ENCODE measurements around the gene KRTAP23-1.

Gene KRTAP23-1

DNA sequence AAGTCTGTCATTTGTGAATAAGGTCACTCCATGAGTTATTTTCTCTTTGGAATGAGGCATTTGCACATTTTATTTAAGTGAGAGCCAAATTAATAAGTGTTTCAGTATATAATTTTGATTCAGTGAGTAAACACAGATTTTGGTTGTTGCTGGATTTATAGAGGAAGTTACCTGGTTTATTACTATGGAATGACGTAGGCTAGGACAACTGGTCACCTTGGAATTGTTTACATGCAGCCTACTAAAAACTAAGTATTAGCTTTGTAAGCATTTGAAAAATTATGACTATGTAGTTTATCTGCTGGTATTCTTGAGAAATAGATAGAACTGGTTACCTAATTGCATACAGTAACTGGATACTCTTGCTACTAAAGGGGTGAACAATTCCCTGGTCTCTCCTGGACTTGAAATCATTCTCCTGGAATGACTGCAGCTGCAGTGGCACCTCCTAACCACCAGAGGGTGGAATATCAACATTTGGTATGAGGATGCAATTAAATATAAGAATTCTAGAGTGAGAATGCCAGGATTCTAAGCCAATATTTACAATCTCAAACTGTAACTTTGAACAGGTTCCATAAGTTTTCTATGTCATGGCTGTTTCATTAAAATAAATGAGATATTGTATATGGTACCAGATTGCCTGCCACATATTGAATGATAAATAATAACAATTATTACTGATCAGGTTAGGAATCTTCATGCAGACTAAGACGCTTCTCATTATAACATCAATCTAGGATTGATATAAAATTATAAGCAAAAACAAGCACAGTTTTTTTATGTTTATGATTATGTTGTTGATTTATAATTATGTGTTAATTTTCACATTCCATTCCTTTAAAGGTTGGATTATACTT, 7.5 kb downstream of the KRTAP23-1 start:
- Histone ChIP-seq H3K4me3 (ENCODE audit: low read depth, low read length) (no peak overlapping the region), H3K36me3 (ENCODE audit: control insufficient read depth, insufficient read depth, low read length) (no peaks in the 10 kb centered on the region), H3K27ac (ENCODE audit: low read depth, low read length) (no peak overlapping the region), H3K9ac (ENCODE audit: low read depth, low read length) (no peak overlapping the region), H3K4me1 (ENCODE audit: control insufficient read depth, insufficient read depth, low read length) (no peaks in the 10 kb centered on the region), H3K27me3 (ENCODE audit: control insufficient read depth, insufficient read depth, low read length) (no peaks in the 10 kb centered on the region), H3K9me3 (ENCODE audit: control insufficient read depth, insufficient read depth, low read length) (no peaks in the 10 kb centered on the region)

- H3K27ac ChIP-seq (ENCODE audit: low read depth, low read length), result no peak overlapping the region
Observed at GRCh38 chr21:30338717-30339116, 9.7 kb downstream of the KRTAP23-1 start.

DNA sequence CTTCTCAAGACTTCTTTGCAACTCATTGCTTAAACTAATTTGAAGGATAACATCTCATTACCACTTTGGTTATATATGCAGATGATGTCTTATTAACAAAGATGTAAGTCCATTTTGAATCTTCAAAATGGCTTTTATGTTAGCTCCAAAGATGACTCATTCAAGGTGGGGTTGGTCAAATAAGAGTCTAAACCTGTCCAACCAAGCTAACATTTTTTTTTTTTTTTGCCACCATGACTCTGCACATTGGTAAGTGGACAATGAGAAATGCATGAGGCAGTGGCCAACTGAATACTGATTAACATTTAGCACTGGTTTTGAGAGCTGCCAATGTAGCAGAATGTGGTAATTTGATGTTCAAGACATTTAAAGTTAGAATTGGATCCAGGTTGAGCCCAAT, 10.6 kb downstream of the KRTAP23-1 start:
- no peaks in the 10 kb centered on the region for H3K27me3 ChIP-seq (ENCODE audit: control insufficient read depth, insufficient read depth, low read length)
- H3K4me1 ChIP-seq (ENCODE audit: control insufficient read depth, insufficient read depth, low read length), result no peaks in the 10 kb centered on the region
- H3K27ac ChIP-seq (ENCODE audit: low read depth, low read length), result no peak overlapping the region
- no peak overlapping the region for H3K9ac ChIP-seq (ENCODE audit: low read depth, low read length)
- no peaks in the 10 kb centered on the region for H3K36me3 ChIP-seq (ENCODE audit: control insufficient read depth, insufficient read depth, low read length)
- H3K9me3 ChIP-seq (ENCODE audit: control insufficient read depth, insufficient read depth, low read length), result no peaks in the 10 kb centered on the region
- no peak overlapping the region for H3K4me3 ChIP-seq (ENCODE audit: low read depth, low read length)

More at GRCh38 chr21:30338717-30339116, 9.7 kb downstream of the KRTAP23-1 start:
- Histone ChIP-seq H3K4me1 (ENCODE audit: control insufficient read depth, insufficient read depth, low read length) (no peaks in the 10 kb centered on the region), H3K9ac (ENCODE audit: low read depth, low read length) (no peak overlapping the region), H3K9me3 (ENCODE audit: control insufficient read depth, insufficient read depth, low read length) (no peaks in the 10 kb centered on the region), H3K36me3 (ENCODE audit: control insufficient read depth, insufficient read depth, low read length) (no peaks in the 10 kb centered on the region), H3K4me3 (ENCODE audit: low read depth, low read length) (no peak overlapping the region), H3K27me3 (ENCODE audit: control insufficient read depth, insufficient read depth, low read length) (no peaks in the 10 kb centered on the region)

DNA sequence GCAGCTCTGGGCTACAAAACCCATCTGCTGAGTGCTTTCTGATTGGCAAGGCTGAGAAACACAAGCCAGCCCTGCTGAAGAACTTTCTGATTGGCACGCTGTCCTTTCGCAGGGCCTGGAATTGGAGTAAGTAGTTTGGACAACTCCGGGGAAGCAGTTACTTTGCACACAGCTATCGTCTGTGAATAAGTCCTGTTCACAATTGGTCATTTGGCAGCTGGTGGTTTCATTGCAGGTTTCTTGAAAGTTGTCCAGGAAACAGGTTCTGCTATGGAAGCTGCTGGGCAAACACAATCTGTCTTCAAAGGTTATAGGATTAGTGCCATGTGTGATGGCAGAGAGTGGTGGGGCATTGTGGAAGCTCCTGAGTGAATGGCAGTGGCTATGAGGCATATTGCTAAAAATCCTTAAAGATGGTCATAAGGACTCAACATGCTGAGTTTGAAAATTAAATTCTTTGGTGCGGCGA, 11.1 kb downstream of the KRTAP23-1 start, which contains the start of gene KRTAP27-1:
Gene KRTAP27-1, minus strand, starts transcription at position 419 of the 469 bp plus-strand sequence. Its CDS starts 26 bp downstream, at position 393.
- Histone ChIP-seq H3K9ac (ENCODE audit: low read depth, low read length) (no peak within 1 kb of the TSS), H3K27me3 (ENCODE audit: control insufficient read depth, insufficient read depth, low read length) (no peaks in the 10 kb centered on the region), H3K9me3 (ENCODE audit: control insufficient read depth, insufficient read depth, low read length) (no peaks in the 10 kb centered on the region)

DNA sequence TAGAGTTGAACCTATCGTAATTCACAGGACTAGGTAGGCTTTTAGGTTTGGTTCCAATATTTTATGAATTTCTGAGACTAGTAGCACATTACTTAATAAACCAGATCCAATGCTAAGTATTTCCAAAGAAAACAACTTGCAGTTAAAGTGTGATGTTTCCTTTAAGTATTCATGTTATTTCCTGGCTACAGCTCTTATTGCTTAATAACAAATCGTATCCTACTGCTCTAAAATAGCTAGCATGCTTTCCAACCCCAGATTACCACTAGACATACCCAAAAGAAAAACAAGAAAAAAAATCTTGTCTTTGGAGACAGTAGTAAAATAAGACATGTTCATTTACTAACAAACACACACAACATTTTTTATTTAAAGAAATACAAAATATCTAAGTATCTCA, 11.8 kb downstream of the KRTAP23-1 start:
- Histone ChIP-seq H3K27me3 (ENCODE audit: control insufficient read depth, insufficient read depth, low read length) (no peaks in the 10 kb centered on the region), H3K9ac (ENCODE audit: low read depth, low read length) (no peak overlapping the region), H3K36me3 (ENCODE audit: control insufficient read depth, insufficient read depth, low read length) (no peaks in the 10 kb centered on the region), H3K27ac (ENCODE audit: low read depth, low read length) (no peak overlapping the region), H3K9me3 (ENCODE audit: control insufficient read depth, insufficient read depth, low read length) (no peaks in the 10 kb centered on the region), H3K4me1 (ENCODE audit: control insufficient read depth, insufficient read depth, low read length) (no peaks in the 10 kb centered on the region), H3K4me3 (ENCODE audit: low read depth, low read length) (no peak overlapping the region)

More for the DNA sequence above, 11.1 kb downstream of the KRTAP23-1 start, which contains the start of gene KRTAP27-1:
- H3K4me1 ChIP-seq (ENCODE audit: control insufficient read depth, insufficient read depth, low read length), result no peaks in the 10 kb centered on the region
- H3K27ac ChIP-seq (ENCODE audit: low read depth, low read length), result no peak within 1 kb of the TSS
- H3K4me3 ChIP-seq (ENCODE audit: low read depth, low read length), result no peak within 1 kb of the TSS
- H3K36me3 ChIP-seq (ENCODE audit: control insufficient read depth, insufficient read depth, low read length), result no peaks in the 10 kb centered on the region

GRCh38 chr21:30333736-30334135, 14.7 kb downstream of the KRTAP23-1 start:
- Histone ChIP-seq H3K9ac (ENCODE audit: low read depth, low read length) (no peak overlapping the region), H3K27ac (ENCODE audit: low read depth, low read length) (no peak overlapping the region), H3K4me1 (ENCODE audit: control insufficient read depth, insufficient read depth, low read length) (no peaks in the 10 kb centered on the region), H3K27me3 (ENCODE audit: control insufficient read depth, insufficient read depth, low read length) (no peaks in the 10 kb centered on the region), H3K9me3 (ENCODE audit: control insufficient read depth, insufficient read depth, low read length) (no peaks in the 10 kb centered on the region), H3K36me3 (ENCODE audit: control insufficient read depth, insufficient read depth, low read length) (no peaks in the 10 kb centered on the region), H3K4me3 (ENCODE audit: low read depth, low read length) (no peak overlapping the region)

DNA sequence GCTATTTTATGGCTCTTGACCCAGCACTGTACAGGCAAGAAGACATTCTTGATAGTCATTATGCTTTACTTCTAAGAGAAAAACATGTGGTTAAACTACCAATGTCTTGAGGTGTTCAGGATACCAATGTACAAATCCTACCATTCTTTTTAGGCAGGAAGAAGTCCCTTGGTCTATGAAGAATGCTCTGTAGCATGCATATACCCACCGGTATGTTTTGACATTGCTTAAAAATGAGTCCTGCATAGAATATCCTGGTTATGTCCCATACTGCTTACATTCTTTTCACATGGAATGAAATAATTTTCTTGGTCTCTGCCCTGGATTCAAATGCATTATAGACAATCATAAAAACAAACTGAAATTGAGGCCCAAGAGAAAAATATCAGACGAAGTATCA, 15.7 kb downstream of the KRTAP23-1 start:
- no peaks in the 10 kb centered on the region for H3K27me3 ChIP-seq (ENCODE audit: control insufficient read depth, insufficient read depth, low read length)
- H3K9me3 ChIP-seq (ENCODE audit: control insufficient read depth, insufficient read depth, low read length), result no peaks in the 10 kb centered on the region
- 0 out of 2 replicates have a peak, but pooled peaks cover 6% of the 10 kb centered on the region for H3K4me1 ChIP-seq (ENCODE audit: control insufficient read depth, insufficient read depth, low read length)
- no peak overlapping the region for H3K27ac ChIP-seq (ENCODE audit: low read depth, low read length)
- H3K9ac ChIP-seq (ENCODE audit: low read depth, low read length), result no peak overlapping the region
- no peak overlapping the region for H3K4me3 ChIP-seq (ENCODE audit: low read depth, low read length)
- no peaks in the 10 kb centered on the region for H3K36me3 ChIP-seq (ENCODE audit: control insufficient read depth, insufficient read depth, low read length)

DNA sequence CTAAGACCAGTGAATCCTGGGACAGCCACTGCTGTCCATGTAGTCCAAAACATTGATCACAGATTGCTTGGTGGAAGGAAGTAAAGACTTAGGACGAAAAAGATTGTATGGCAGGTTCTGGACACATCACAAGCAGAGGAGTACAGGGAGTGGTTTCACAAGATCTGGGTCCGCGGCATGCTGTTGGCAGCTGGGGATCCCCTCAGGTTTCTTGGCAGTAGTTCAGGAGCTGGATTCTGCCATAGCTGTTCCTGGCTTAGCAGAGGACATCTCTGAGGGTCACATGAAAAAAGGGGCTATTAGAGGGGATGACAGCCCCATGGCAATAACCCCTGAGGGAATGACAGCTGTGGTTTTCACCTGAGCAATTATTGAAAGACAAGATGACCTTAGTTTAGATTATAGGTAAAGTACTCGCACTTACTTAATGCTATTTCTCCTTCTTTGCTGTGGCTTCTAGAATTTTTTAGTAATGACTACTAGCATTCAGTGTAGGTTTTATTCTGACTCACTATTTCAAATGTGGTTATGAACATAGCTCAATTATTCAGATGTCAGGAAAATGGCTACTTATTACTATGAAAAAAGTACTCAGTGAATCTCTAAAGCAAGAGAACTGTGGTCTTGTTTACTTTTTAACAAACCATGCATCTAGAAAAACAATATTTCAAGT, 19.1 kb downstream of the KRTAP23-1 start:
- Histone ChIP-seq H3K4me3 (ENCODE audit: low read depth, low read length) (no peak overlapping the region), H3K4me1 (ENCODE audit: control insufficient read depth, insufficient read depth, low read length) (0 out of 2 replicates have a peak, but pooled peaks cover 8% of the 10 kb centered on the region), H3K9ac (ENCODE audit: low read depth, low read length) (no peak overlapping the region), H3K27ac (ENCODE audit: low read depth, low read length) (no peak overlapping the region), H3K9me3 (ENCODE audit: control insufficient read depth, insufficient read depth, low read length) (peaks cover 11% of the 10 kb centered on the region; the same call in 1 of the 2 replicates), H3K36me3 (ENCODE audit: control insufficient read depth, insufficient read depth, low read length) (no peaks in the 10 kb centered on the region), H3K27me3 (ENCODE audit: control insufficient read depth, insufficient read depth, low read length) (no peaks in the 10 kb centered on the region)

DNA sequence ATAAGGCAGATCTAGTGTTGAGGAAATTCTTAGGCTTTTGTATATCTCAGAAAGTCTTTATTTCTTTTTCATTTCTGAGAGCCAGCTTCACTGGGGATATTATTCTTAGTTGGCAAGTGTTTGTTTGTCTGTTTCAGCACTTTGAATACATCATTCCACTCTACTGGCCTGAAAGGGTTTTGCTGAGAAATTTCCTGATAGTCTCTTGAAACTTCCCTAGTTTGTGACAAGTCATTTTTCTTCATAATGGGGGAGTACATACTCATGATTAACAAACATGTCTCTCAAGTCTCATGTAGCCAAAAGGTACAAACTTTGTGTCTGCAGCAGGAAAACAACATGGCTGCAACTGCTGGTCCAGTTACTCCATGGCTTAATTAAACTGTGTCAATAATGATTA, 22.0 kb downstream of the KRTAP23-1 start:
- Histone ChIP-seq H3K36me3 (ENCODE audit: control insufficient read depth, insufficient read depth, low read length) (no peaks in the 10 kb centered on the region), H3K4me1 (ENCODE audit: control insufficient read depth, insufficient read depth, low read length) (0 out of 2 replicates have a peak, but pooled peaks cover 8% of the 10 kb centered on the region), H3K27me3 (ENCODE audit: control insufficient read depth, insufficient read depth, low read length) (no peaks in the 10 kb centered on the region), H3K9ac (ENCODE audit: low read depth, low read length) (no peak overlapping the region), H3K4me3 (ENCODE audit: low read depth, low read length) (no peak overlapping the region), H3K27ac (ENCODE audit: low read depth, low read length) (no peak overlapping the region), H3K9me3 (ENCODE audit: control insufficient read depth, insufficient read depth, low read length) (peaks cover 11% of the 10 kb centered on the region; the same call in 1 of the 2 replicates)

GRCh38 chr21:30320215-30320614, 28.2 kb downstream of the KRTAP23-1 start, which contains the start of gene KRTAP26-1:
Gene KRTAP26-1, minus strand, starts transcription at chr21:30320315. Its CDS starts 280 bp downstream, at chr21:30320035.
- no peaks in the 10 kb centered on the region for H3K4me1 ChIP-seq (ENCODE audit: control insufficient read depth, insufficient read depth, low read length)
- no peaks in the 10 kb centered on the region for H3K27me3 ChIP-seq (ENCODE audit: control insufficient read depth, insufficient read depth, low read length)

DNA sequence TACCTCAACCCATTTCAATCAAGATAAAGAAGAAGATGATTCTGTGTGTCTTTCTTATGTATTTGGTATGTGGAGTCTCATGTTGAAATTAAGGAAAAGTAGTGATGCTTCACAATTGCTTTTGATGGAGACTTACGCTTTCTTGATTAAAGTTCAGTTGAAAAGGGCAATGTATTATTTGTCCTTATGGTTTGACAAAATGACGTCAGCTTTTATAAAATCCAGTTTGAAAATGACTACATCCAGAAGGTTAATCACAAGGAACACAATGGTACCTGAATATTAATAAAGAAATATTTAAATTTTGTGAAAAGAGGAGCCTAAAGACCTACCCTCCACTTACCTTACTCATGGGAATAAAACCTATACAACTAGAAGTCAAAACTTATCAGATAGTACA, 32.7 kb downstream of the KRTAP23-1 start:
- no peaks in the 10 kb centered on the region for H3K4me1 ChIP-seq (ENCODE audit: control insufficient read depth, insufficient read depth, low read length)
- H3K27ac ChIP-seq (ENCODE audit: low read depth, low read length), result no peak overlapping the region
- no peak overlapping the region for H3K4me3 ChIP-seq (ENCODE audit: low read depth, low read length)

More at GRCh38 chr21:30320215-30320614, 28.2 kb downstream of the KRTAP23-1 start, which contains the start of gene KRTAP26-1:
- Histone ChIP-seq H3K36me3 (ENCODE audit: control insufficient read depth, insufficient read depth, low read length) (no peaks in the 10 kb centered on the region), H3K9ac (ENCODE audit: low read depth, low read length) (no peak within 1 kb of the TSS), H3K4me3 (ENCODE audit: low read depth, low read length) (no peak within 1 kb of the TSS), H3K9me3 (ENCODE audit: control insufficient read depth, insufficient read depth, low read length) (no peaks in the 10 kb centered on the region), H3K27ac (ENCODE audit: low read depth, low read length) (no peak within 1 kb of the TSS)

More for the DNA sequence above, 32.7 kb downstream of the KRTAP23-1 start:
- no peaks in the 10 kb centered on the region for H3K36me3 ChIP-seq (ENCODE audit: control insufficient read depth, insufficient read depth, low read length)
- no peak overlapping the region for H3K9ac ChIP-seq (ENCODE audit: low read depth, low read length)
- no peaks in the 10 kb centered on the region for H3K9me3 ChIP-seq (ENCODE audit: control insufficient read depth, insufficient read depth, low read length)
- H3K27me3 ChIP-seq (ENCODE audit: control insufficient read depth, insufficient read depth, low read length), result no peaks in the 10 kb centered on the region
